HK-2 (cell line): ENCODE measurements around the gene SYNE3.

Source experiments
- DNase-seq: peaks from one replicate; pipeline ENCODE4 v3.0.0-alpha.2; 2018; ENCODE audit not compliant: unreplicated experiment

Gene SYNE3

DNA sequence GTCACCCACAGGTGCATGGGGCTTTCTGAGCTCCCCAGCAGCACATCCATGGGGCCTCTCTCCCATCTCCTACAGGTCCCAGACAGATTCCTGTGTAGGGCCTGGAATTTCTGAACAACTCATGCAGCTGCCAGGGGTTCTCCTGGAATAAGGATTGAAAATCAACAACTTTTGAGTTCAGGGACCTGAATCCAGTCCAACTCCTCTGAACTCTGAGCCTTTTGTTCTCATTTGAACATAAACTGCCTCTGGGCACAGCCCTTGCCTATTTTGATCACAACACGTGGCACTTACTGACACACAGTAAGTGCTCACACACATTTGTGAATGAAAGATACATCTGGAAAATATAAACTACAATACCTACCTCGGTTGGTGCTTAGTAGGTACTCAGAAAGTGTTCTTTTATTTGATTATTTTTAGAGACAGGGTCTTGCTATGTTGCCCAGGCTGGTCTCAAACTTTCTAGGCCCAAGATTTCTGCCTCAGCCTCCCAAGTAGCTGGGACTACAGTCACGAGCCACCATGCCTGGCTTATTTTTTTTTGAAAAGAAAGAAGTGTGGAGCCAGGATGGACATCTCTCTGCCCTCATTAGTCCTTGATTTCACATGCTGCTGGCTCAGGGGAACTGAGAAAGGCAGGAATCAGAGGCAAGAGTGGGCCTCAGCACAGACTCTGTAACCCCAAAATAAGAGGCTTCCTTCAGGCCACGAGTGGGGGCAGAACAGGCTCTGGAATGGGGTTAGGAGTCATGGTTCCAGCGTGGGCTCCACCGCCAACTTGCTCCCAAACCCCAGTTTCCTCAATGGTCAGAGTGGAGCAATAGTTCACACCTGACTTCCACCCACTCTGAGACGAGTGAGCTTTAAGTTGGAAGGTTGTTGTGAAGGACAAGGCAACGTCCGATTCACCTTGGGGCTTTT is 27.0 kb downstream of the SYNE3 start:
- no peak for DNase-seq

DNA sequence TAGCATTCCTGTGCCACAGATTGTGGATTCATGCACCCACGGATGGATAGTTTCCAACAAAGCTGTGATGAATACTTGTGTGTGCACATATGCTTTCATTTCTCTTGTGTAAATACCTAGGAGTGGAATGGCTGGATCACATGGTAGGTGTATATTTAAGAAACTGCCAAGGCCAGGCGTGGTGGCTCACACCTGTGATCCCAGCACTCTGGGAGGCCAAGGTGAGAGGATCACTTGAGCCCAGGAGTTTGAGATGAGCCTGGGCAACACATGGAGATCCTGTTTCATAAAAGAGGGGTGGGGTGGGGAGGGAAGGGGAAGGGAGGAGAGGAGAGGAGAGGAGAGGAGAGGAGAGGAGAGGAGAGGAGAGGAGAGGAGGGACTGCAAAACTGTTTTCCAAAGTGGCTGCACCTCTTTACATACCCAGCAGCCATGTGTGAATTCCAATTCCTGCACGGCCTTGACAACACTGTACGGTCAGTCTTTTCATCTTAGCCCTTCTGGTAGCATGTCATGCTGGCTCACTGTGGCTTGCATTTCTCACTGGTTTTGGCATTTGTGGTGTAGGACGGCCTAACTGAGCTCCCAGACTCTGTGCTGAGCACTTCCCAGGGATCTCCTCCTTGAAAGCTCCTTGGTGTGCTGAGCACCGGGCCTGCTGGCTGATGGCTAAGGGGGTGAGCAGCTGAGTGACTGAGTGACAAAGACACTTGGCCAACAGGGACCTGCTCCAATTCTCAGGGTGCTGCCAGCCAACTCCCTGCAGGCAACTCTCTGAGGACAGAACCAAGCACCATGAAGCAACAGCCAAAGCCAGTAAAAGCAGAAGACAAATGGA is 27.9 kb downstream of the SYNE3 start:
- no peak for DNase-seq

DNA sequence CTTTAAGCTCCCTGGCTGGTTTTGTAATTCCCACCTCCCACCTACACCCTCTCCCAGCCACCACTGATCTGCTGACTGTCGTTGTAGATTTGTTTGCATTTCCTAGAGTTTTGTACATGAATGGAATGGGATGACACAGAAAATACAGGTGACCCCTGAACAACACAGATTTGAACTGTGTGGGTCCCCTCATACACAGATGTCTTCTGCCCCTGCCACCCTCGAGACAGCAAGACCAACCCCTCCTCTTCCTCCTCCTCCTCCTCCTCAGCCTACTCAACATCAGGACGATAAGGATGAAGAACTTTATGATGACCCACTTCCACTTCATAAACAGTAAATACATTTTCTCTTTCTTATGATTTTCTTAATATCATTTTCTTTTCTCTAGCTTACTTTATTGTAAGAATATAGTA is 28.8 kb downstream of the SYNE3 start:
- DNase-seq = no peak

DNA sequence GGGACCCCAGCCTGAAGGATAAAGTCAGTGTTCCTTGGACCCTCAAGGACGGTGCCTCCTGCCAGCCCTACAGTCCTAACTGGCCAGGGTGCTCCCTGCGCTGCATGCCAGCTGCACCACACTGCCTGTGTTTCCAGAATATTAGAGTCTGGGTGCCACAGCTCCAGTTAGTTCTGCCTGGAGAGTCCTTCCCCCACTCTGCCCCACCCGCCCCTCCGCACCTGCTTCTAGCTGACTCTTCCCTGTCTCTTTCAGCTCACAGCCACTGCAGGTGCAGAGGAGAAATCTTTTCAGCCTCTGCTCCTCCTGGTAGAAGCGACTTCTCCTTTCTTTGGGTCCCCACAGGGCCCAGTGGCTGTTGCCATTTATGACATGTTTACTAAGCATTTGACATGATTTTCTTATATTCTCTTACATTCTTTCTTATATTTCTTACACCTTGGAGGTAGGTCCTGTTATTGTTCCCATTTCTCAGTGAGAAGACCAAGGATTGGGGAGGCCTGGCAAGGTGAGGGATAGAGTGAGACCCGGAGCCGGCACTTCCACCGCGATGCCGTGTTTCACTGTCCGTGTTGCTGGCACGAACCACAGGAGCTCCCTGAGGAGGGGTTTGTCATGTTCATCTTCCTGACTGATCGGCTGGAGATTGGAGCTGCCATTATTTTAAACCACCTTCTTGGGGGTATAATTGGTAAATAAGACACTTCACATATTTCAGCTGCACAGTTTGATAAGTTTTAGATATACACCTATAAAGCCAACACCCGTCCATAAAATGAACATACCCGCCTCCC is 29.4 kb downstream of the SYNE3 start:
- DNase-seq = no peak

DNA sequence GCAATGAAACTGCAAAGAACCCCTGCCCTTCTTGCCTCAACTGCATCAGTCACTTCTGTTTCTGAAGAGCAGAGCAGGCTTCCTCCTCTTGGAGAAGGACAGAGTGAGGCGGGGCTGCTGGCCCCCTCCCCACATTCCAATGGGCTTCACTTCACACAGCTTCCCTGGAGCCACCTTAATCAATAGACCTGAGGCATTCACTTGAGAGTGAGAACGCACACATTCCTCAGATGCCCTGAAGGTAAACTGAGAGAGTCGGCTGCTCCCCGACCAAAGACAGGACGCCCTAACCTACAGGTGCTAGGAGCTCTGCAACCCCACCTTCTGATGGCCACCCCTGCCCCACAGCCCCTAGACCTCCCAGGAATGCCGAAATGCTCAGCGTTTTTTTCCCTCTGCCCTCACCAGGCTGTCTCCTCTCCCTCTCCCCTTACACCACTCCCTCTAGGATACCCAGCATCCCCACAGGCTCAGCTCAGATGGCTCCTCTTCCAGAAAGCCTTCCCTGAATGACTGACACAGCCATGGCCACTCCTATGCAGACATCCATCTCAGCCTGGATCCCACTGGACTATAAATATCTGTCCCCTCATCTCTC is 31.1 kb downstream of the SYNE3 start:
- DNase-seq = no peak

DNA sequence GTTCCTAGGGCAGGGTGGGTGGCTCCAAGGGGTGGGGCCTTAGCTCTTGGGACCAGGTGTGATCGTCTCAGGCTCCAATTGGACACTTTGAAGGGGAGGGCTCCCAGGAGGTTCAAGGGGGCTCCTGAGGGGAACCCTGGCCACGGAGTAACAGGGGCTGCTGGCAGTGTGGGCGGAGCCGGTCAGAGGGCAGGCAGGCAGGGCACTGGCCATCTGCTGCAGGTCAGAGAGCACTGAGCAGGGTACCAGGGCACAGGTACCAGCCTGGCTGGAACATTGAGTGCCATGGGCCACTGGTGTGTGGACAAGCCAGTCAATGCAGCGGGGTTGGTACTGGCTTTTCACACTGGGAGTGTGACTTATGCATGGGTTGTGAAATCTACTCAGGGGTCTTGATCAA is 32.2 kb downstream of the SYNE3 start:
- no peak for DNase-seq

DNA sequence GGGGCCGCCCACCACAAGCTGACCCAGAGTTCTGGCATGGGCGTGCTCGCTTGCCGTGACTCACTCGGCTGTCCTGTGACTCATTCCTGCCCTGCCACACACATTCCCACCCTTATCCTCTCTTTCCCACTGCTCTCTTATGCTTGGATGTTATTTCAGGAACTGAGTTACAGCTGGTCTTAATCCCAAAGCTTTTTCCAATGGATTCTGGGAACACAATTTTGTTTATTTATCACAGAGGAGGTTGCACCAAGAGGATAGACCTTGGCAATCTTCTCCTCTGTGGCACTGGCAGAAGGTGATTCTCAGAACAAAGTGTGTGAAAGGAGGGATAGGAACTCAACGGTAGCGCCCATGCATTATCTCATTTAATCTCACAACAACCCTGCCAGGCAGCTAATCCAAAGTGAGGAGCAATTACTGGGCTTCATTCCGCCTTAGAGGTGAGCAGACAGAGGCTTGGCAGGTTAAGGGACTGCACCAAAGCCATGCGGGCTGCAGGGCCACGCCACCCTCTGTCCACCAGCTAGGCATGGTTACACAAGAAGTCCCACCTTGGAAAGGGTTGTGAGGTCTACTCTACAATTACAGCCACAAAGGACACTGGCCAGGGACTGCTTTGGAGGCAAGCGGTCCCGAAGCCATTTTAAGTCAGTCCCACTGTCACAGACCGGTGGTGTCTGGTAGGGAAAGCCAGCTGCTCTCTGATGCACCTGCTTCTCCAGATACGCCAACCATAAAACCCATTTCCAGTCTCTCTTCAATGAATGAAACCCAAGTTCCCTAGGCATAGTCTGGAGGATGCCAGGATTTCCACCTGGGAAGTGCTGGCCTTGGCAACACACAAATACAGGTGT is 32.9 kb downstream of the SYNE3 start:
- DNase-seq = peak; percentile 64

DNA sequence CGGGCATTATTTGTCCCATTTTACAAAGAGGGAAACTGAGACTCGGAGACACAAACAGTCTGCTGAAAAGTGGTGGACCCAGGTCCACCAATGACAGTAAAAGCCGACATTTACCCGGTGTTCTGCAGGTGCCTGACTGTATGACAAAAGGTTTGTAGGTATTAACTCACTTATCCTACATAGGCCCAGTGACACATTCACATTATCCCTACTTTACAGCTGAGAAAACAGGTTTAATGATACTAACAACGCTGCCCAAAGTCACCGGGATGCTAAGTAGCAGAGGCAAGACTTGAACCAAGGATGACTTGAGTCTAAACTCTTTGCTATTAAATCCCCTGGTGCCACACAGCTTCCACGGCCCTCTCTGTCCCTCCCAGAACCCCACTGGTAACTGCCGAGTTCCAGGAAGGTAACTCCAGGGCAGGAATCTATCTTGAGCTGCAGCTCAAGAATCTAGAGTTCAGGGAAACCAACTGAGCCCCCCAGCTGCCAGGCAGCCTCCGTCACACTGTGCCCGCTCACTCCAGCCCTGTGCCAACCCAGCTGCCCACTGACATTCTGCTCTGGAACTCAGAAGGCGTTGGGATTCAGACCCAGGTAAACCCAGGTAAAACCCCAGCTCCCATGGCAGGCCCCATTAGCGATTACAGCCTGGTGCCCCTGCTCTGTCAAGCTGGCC is 33.7 kb downstream of the SYNE3 start:
- no peak for DNase-seq

DNA sequence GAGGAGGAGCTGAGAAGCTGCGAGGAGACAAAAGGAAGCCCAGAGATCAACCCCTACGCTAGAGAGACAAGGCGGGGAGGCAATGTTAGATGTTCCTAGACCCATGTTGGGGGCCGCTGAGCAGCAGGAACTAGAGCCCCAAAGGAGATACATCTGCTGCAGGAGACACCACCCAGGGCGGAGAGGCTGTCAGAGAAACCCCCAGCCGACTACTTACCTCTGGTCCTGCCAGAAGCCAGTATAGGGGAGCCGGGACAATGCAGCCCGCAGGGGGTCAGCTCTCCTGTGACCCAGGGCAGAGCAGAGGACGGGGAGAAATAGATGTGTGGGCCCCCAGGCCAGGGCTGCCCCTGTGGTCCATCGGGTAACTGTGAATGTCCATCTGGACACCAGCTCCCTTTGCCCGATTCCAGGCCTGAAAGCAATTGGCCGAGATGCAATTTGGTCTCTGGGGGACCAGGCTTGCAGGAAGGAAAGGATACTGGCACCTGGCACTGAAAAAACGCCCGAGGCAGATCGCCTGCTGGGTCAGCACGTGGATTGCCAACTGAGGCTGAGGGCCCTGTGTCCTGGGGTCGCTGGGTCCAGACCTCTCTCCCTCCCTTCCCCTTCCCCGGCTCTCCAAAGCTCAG is 34.9 kb downstream of the SYNE3 start:
- DNase-seq = no peak

DNA sequence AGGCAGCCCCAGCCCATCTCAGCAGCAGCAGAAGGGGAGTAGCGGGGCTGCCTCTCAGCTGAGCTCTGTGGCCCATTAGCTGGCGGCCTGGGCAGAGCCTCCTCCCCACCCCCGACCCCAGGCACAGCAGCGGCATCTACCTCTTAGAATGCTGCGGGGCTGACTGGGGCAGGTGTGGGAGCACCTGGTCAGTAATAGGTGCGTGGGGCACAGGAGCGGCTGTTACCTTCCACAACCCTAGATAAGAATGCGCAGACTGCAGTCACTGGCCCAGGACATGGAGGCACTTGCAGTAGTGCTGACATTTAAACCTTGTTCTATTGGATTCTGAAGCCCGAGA is 35.6 kb downstream of the SYNE3 start:
- DNase-seq = no peak

DNA sequence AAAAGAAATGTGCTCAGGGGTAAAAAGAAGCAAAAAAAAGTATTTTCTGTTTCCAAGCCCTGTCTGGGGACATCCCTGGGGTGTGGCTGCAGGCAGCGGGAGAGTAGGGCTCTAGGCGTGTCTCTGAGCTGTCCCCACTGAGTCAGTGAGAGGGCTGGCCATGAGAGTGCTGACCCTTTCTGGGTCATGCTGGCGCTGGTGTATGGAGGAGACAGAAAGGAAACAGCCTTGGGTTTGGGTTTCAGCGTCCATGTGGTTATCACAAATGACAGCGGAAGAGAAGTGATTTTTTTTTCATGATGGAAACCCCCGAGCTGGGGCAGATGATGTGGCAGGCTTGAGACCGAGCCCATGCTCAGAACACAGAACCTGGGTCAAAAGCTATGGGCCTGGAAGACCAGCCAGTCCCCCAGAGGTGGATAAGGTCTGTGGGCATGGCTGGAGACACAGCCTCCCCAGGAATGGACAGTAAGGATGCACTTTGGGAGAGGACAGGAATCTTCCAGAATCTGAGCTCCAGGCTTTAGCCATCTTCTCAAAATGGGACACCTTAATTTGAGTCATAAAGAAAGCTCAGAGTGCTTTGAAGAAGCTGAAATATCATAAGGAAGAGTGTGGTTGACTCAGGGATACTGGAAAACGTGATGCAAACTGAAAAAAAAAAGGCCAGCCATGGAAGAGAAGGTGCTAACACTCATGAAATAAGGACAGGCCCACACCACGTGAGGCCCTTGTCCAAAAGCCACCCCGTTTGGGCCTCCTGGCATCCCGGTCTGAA is 36.2 kb downstream of the SYNE3 start:
- no peak for DNase-seq

DNA sequence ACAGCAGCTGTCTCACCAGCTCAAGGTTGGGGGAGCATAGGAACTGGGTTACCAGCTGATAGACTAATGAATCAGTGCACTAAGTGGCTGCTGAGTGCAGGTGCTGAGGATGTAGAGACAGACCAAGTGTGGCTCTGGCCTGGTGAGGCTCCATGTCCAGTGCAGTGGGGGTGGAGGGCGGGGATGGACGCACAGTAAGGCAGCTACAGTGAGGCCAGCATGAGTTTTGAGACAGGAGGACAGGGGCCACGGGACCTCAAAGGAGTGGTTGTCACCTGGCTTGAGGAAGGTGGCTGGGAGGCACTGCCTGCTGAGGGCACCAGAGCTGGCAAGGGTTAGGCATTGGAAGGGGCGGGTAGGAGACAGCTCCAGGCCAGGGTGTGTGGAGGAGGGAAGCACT is 37.0 kb downstream of the SYNE3 start:
- no peak for DNase-seq

DNA sequence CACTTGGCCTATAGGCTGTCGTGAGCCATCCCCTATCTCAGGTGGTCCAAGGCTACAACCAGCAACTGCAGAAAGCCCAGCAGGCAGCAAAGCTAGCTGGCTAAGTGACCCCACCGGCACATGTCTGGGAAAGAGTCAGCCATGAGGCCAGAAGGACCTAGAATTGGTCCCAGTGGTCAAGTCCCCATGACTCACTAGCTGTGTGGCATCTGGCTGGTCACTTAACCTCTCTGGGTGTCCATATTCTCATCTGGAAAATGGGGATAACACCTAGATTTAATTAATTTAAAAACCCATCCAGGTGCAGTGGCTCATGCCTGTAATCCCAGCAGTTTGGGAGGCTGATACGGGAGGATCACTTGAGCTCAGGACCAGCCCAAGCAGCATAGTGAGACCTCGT is 37.6 kb downstream of the SYNE3 start:
- no peak for DNase-seq

DNA sequence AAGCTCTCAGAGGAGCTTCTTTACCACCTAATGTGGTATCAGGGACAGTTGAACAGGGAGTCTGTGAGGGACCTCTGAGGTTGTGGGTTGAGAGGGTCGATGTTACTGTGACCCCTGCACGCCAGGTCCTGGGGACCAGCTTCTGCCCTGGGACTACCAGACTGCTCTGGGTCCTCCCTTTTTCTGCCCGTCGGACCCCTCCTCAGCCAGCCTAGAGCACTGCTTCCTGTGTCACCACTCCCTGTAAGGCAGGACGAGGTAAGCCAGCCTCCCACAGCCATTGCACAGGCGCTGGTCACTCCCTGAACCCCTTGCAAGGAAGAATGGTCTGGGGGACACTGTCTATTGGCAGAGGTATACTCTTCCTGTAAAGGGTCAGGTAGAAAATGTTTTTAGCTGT is 38.1 kb downstream of the SYNE3 start:
- DNase-seq = no peak

DNA sequence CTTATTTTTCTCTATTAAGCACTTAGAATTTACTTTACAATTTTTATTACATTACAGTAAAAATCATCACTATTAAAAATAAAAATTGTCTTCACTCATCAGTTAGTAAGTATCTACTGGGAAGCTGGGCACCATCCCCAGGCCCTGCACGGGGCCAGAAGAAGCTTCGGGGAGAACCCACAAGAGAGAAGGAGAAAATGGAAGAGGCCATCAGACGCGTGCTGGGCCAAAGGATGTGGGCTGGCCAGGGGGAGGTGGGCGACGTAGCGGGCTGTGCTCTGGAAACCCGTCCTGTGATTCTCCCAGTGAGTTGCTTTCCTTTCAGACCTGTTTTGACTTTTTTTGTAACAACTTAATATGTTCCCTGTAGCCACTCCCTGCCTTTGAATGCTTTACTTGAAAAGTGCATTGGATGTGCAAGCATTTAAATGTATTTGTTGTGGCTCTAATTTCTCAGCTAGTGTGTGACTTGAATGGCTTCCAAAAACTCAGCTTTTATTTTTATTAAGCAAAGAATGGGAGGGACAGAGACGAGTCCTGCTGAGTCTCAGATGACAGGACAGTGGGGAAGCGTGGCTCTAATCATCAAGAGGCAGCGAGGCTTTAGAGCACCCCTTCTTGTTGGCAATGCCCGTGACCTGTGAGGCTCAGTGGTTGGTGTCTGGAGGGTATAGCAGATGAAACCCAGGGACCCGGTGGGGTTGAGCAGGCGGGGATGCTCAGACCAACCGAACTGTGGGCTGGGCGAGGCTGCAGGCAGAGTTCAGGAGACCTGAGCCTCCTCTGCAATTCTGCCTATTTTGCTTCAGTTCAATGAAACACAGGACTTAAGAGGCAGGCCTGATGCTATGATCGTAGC is 38.8 kb downstream of the SYNE3 start:
- DNase-seq = no peak

DNA sequence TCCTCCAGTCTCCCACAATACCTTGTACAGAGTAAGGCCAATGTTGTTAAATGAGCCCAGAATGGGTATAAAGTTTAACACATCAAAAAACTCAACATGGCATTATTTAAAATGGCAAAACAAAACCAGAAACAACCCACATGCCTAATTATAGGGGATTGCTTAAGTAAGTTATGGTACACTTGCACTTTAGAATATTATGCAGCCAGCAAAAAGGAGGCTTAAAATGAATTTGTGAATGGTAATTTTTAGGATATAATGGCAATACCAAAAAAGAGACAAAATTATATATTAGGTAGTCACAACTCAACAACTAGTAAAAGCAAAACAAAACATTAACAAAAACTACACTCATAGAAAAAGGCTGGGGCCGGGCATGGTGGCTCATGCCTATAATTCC is 39.7 kb downstream of the SYNE3 start:
- DNase-seq = no peak

DNA sequence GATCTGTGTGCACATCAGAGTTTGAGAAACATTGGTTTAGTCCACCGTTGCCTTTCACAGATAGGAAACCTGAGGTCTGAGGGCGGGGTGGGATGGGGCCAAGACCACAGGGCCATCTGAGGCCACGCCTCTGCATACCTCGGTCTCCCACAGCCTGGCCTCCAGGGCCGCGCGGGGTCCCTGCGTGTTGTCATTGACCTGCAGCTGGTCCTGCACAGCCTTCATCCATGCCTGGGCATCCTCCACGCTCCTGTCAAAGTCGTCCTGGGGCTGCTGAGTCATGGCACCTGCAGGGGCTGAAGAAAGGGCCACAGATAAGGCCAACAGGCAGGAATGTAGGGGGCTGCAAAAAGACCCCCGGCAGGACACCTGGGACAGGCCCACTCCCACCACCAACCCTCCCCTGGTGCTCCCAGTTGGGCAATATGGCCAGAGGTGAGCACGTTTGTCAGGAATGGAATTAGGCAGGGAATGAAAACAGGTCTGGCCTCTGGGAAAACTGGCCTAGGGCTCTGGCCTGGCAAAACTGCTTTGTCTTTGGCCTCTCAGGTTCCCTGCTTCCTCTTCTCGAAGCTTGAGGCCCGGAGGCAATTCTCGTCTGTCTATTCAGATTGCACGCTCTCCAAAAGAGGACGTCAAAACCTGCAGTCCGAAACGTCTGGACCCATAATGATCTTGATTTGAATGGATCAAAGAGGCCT is 40.8 kb downstream of the SYNE3 start:
- no peak for DNase-seq
